Measurements from ENCODE around the gene DACT3.

DNA sequence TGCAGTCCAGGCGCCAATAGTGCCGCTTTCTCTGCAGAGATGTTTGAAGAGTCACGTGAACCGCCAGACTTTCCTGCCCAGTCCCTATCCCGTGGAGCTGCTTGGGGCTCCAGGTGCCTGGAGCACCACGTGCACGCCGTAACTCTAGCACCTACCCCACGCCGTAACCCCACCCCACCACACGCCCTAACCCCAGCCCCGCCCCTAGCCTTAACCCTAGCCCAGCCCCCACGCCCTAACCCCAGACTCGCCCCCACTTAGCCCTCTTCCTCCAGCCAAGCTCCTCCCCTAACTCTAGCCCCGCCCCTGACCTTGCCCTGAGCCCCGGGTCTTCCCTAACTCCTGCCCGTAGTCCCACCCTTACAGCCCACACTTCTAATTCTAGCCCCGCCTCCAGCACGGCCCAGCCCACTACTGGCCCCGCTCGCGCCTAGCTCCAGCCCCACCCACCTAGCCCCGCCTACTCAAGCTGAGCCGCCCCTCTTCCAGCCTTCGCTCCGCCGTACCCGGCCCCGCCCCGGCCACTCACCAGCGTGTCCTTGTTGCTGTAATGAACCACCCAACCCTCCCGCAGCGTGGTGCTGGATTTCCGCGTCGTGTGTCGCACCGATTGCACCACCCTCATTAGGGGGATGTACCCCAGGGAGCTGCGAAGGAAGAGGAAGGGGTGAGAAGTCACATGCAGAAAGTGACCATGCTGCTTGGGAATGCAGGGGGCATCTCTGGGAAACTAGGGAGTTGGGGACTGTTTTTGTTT is 36.4 kb upstream of the DACT3 start:
- TF ChIP-seq POLR2A (IDR thresholded peaks at IDR 0.05; ENCODE audit: low read length), result no peak
- no peak for TF ChIP-seq GATA1 (IDR thresholded peaks at IDR 0.05; ENCODE audit: low read depth, low read length)

Measured in erythroblast (primary cell).